Measurements from ENCODE around the gene MYPOP.

The MYPOP gene

DNA sequence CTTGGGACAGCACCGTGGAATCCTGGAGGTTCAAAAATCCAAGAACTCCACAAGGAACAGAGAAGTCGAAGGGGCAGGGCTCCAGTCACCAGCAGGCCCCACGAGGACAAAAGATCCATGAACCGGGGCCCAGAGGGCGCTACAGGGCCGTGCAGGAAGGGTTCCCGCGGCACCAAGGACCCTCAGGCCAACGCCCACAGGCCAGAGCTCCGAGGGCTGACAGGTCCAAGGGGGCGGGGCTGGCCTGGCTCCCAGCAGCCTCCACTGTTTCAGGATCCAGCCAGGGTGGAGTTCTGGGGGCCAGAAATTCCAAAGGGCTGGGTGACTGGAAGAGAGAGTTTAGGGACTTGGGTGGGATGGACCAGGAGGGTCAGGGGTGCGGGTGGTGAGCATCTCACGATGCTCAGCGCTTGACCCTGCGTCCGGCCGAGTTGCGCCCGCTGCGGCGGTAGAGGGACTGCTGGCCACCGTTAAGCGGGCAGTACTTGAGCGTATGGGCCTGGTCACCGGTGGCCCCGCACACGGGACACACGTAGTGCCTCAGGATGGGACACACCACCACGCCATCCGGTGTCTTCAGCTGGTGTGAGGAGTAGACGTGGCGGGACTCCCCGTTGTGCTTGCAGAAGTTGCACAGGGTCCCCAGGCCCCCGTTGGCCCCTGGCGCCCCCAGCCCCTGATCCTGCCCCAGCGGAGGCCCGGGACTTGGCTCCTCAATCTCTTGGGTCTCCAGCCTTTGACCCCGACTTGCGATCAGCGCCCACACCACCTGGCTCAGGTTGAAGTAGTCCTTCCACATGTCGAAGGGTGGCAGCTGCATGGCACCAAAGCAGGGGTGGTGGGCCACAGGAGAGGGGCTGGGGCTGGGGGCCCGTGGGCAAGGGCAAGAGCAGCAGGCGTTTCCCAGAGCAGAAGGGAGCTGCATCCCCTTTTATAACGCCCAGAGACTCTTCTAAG, 11.7 kb upstream of the MYPOP start, which contains the start of gene NANOS2:
NANOS2 (minus strand) TSS at position 905 of the 957 bp plus-strand sequence; CDS start at position 820, 85 bp downstream.
- FAIRE-seq (no peak), DNase-seq (ENCODE audit: insufficient read length, low spot score) (no peak)
- no peak for TF ChIP-seq POLR2A (IDR thresholded peaks at IDR 0.05; ENCODE audit: low read depth, low read length)
- no peak for TF ChIP-seq PAX5 (IDR thresholded peaks at IDR 0.05; ENCODE audit: insufficient read depth, low read length, severe bottlenecking)
- TF ChIP-seq TAF1 (IDR thresholded peaks at IDR 0.05; ENCODE audit: low read depth, low read length): no peak
- TF ChIP-seq SPI1 (IDR thresholded peaks at IDR 0.05; ENCODE audit: low read depth, low read length): no peak
- no peak for TF ChIP-seq POU2F2 (IDR thresholded peaks at IDR 0.05; ENCODE audit: low read depth, low read length)
- no peak for TF ChIP-seq POLR2AphosphoS5 (IDR thresholded peaks at IDR 0.05; ENCODE audit: low read depth, low read length)

DNA sequence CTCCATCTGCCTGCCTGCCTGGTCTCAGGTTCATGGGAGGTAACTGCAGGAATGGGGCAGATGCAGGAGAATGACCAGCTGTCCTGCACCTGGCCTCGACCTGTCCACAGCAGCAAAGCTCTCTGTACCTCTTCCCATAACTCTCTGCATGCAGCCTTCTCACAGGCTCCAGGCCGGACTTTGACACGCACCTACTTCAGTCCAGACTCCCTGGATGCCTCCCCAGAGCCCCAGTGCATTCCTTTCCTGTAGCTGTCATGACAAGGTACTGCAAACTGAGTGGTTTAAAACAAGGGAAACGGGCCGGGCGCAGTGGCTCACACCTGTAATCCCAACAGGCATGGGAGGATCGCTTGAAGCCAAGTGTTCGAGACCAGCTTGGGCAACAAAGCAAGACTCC, 8.9 kb upstream of the MYPOP start:
- DNase-seq (ENCODE audit: insufficient read length, low spot score): no peak
- no peak for FAIRE-seq
- TF ChIP-seq POLR2AphosphoS5 (IDR thresholded peaks at IDR 0.05; ENCODE audit: low read depth, low read length): no peak
- no peak for TF ChIP-seq PAX5 (IDR thresholded peaks at IDR 0.05; ENCODE audit: insufficient read depth, low read length, severe bottlenecking)
- TF ChIP-seq TAF1 (IDR thresholded peaks at IDR 0.05; ENCODE audit: low read depth, low read length): no peak
- no peak for TF ChIP-seq SPI1 (IDR thresholded peaks at IDR 0.05; ENCODE audit: low read depth, low read length)
- no peak for TF ChIP-seq POU2F2 (IDR thresholded peaks at IDR 0.05; ENCODE audit: low read depth, low read length)
- no peak for TF ChIP-seq POLR2A (IDR thresholded peaks at IDR 0.05; ENCODE audit: low read depth, low read length)

DNA sequence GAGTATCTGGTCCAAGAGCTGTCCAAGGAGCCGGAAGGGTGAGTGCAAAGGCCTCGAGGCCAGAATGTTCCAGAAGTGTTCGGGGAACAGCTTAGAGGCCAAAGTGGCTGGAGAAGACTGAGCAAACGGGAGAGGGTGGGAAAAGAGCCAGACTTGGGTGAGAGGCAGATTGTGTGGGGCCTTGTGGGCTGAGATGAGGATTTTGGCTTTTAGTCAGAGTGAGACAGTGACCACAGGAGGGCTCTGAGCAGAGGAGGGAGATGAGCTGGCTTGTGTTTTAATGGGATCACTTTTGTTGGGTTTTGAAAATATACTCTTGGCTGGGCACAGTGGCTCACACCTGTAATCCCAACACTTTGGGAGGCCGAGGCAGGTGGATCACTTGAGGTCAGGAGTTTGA, 6.5 kb upstream of the MYPOP start:
- DNase-seq (ENCODE audit: insufficient read length, low spot score): no peak
- FAIRE-seq: no peak
- no peak for TF ChIP-seq POU2F2 (IDR thresholded peaks at IDR 0.05; ENCODE audit: low read depth, low read length)
- TF ChIP-seq TAF1 (IDR thresholded peaks at IDR 0.05; ENCODE audit: low read depth, low read length): no peak
- TF ChIP-seq SPI1 (IDR thresholded peaks at IDR 0.05; ENCODE audit: low read depth, low read length): no peak
- no peak for TF ChIP-seq POLR2AphosphoS5 (IDR thresholded peaks at IDR 0.05; ENCODE audit: low read depth, low read length)
- no peak for TF ChIP-seq PAX5 (IDR thresholded peaks at IDR 0.05; ENCODE audit: insufficient read depth, low read length, severe bottlenecking)
- TF ChIP-seq POLR2A (IDR thresholded peaks at IDR 0.05; ENCODE audit: low read depth, low read length): no peak

DNA sequence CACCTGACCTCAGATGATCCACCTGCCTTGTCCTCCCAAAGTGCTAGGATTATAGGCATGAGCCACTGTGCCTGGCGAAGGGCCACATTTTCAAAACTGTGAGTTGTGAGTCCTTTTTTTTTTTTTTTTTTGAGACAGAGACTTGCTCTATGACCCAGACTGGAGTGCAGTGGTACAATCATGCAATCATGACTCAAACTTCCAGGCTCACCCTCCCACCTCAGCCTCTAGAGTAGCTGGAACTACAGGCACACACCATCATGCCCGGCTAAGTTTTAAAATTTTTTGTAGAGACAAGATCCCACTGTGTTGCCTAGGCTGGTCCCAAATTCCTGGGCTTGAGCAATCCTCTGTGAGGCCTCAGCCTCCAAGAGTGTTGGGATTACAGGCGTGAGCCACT, 3.8 kb upstream of the MYPOP start:
- TF ChIP-seq TAF1 (IDR thresholded peaks at IDR 0.05; ENCODE audit: low read depth, low read length) (no peak), POLR2A (IDR thresholded peaks at IDR 0.05; ENCODE audit: low read depth, low read length) (no peak), SPI1 (IDR thresholded peaks at IDR 0.05; ENCODE audit: low read depth, low read length) (no peak), PAX5 (IDR thresholded peaks at IDR 0.05; ENCODE audit: insufficient read depth, low read length, severe bottlenecking) (no peak), POU2F2 (IDR thresholded peaks at IDR 0.05; ENCODE audit: low read depth, low read length) (no peak), POLR2AphosphoS5 (IDR thresholded peaks at IDR 0.05; ENCODE audit: low read depth, low read length) (no peak)
- DNase-seq (ENCODE audit: insufficient read length, low spot score) (no peak), FAIRE-seq (no peak)

DNA sequence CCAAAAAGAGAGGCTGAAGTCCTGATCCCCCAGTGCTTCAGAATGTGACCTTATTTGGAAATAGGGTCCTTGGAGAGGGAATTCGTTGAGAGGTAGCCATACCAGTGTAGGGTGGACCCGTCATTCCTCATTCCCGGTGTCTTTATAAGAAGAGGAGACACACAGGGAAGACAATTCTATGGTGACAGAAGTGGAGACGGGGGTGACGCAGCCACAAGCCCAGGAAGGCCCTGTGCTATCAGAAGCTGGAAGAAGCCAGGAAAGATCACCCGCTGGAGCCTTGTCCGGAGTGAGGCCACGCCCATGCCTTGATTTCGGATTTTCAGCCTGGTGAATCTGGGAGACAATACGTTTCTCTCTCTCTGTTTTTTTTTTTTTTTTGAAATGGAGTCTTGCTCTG, 2.6 kb upstream of the MYPOP start:
- FAIRE-seq: no peak
- TF ChIP-seq POLR2AphosphoS5 (IDR thresholded peaks at IDR 0.05; ENCODE audit: low read depth, low read length) (no peak), POU2F2 (IDR thresholded peaks at IDR 0.05; ENCODE audit: low read depth, low read length) (no peak), PAX5 (IDR thresholded peaks at IDR 0.05; ENCODE audit: insufficient read depth, low read length, severe bottlenecking) (no peak), SPI1 (IDR thresholded peaks at IDR 0.05; ENCODE audit: low read depth, low read length) (no peak), TAF1 (IDR thresholded peaks at IDR 0.05; ENCODE audit: low read depth, low read length) (no peak), POLR2A (IDR thresholded peaks at IDR 0.05; ENCODE audit: low read depth, low read length) (no peak)
- DNase-seq (ENCODE audit: insufficient read length, low spot score): no peak

DNA sequence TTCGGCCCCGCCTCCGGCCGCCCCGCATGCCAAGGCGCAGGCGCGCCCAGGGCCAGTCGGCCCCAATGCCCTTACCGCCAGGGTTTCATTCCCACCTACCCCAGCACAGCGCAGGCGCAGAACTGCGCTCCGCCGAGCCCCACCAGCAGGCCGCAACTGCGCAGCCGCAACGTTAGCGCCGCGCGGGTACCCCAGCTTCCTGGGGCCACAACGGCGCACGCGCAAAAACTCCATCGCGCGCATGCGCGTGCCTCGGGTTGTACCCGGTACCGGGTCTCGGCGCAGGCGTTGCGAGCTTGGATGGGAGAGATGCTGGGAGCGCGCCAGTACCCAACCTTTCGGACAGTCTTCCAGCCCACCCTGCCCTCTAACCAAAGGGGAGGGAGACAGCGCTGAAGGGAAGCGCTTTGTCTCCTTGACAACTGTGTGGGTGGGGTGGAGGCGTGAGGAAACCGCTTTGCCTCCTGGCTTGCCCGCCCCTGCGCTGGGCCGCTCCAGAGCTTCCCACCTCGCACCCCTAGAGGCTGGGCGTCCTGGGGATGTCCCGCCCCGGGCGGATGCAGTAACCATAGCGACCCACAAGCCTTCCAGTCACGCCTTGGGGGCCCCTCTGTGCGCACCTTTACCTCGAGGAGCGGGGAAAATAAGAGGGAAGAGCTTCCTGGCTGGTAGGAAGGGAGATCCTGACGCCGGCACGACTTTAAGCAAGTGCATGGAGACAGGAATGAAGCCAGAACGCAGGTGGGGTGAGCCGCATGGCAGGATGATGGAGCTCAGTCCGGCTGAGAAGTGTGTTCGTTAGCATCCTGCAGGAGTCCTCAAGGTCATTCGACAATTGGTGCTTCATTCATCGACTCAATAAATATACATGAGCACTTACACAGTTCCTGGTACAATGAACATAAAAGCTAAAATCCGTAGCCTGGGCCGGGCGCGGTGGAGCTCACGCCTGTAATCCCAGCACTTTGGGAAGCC, 525 bp upstream of the MYPOP start:
- FAIRE-seq (peak; percentile 100), DNase-seq (ENCODE audit: insufficient read length, low spot score) (peak; percentile 100)
- TF ChIP-seq PAX5 (IDR thresholded peaks at IDR 0.05; ENCODE audit: insufficient read depth, low read length, severe bottlenecking): no peak
- peak; percentile 70; the same call in 1 of the 2 replicates for TF ChIP-seq POLR2AphosphoS5 (IDR thresholded peaks at IDR 0.05; ENCODE audit: low read depth, low read length)
- no peak for TF ChIP-seq TAF1 (IDR thresholded peaks at IDR 0.05; ENCODE audit: low read depth, low read length)
- peak; percentile 58; the same call in 1 of the 2 replicates for TF ChIP-seq POLR2A (IDR thresholded peaks at IDR 0.05; ENCODE audit: low read depth, low read length)
- no peak for TF ChIP-seq SPI1 (IDR thresholded peaks at IDR 0.05; ENCODE audit: low read depth, low read length)
- TF ChIP-seq POU2F2 (IDR thresholded peaks at IDR 0.05; ENCODE audit: low read depth, low read length): no peak

DNA sequence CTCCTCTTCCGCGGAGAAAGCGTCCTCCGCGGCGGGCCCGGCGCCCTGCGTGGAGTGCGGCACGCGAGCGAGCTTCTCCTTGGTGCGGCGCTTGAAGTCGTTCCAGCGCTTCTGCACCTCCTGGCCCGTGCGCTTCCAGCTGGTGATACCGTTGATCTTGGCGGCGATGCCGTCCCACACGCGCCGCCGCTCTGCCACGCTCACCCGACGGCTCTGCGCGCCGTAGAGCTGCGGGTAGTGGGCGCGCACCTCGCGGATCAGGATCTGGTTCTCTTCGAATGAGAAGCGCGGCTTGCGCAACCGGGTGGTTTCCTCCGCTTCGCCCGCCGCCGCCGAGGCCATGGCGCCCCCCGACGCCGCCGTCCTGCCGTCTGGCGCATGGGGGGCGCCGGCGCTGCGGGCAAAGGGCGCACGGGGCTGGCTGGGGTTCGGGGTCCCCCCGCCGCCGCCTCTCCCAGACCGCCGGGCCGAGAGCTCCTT, 941 bp downstream of the MYPOP start:
- DNase-seq (ENCODE audit: insufficient read length, low spot score) (no peak), FAIRE-seq (peak; percentile 71)
- TF ChIP-seq POLR2AphosphoS5 (IDR thresholded peaks at IDR 0.05; ENCODE audit: low read depth, low read length) (no peak), TAF1 (IDR thresholded peaks at IDR 0.05; ENCODE audit: low read depth, low read length) (no peak), POLR2A (IDR thresholded peaks at IDR 0.05; ENCODE audit: low read depth, low read length) (no peak)

DNA sequence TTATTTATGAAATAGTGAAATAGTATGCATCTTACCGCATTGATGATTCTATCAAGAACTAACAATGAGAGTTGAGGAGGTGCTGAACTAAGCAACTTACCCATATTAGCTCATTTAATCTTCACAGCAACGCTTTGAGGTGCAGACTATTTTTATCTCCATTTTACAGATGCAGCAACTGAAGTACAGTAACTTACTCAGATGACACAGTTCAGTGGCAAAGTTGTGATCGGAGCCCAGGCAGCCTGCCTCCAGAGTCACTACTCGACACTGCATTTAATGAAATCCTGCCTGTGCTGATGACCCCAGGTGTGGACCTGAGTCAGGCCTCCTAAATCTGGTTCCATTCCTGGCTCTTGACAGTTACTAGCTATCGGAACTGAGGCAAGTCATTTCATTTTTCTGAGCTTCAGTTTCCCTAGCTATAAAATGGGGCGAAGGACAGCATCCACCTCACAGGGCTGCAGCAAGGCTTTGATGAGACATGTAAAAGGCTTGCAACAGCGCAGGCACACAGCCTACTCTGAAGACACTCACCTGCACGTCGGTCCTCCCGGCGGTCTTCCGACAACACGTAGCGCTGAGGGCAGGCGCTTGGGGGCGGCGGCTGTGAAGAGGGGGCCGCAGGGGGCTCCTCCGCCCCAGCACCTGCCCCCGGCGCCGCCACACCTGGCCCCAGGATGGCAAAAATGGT, 1.5 kb downstream of the MYPOP start:
- TF ChIP-seq POU2F2 (IDR thresholded peaks at IDR 0.05; ENCODE audit: low read depth, low read length) (no peak), TAF1 (IDR thresholded peaks at IDR 0.05; ENCODE audit: low read depth, low read length) (no peak), POLR2AphosphoS5 (IDR thresholded peaks at IDR 0.05; ENCODE audit: low read depth, low read length) (no peak), SPI1 (IDR thresholded peaks at IDR 0.05; ENCODE audit: low read depth, low read length) (no peak)
- no peak for FAIRE-seq

More for the DNA sequence above, 1.5 kb downstream of the MYPOP start:
- DNase-seq (ENCODE audit: insufficient read length, low spot score): no peak
